Transverse colon (tissue), 4 donors: ENCODE results near the gene SRSF4. TPM values are rescaled to one million over a fixed set of nuclear protein-coding genes. Genes with fewer than 3 reads are reported as not detected.

ENCODE experiments used
- DNase-seq: peaks from one replicate; pipeline ENCODE4 v3.0.0-alpha.2; 2019
- H3K27ac ChIP-seq, 4 donors: fragments of 200-600 bp; sonication (generic); 2 replicates each; pipeline ENCODE4 v1.5.1; 2016 to 2018; ENCODE audit warnings: inconsistent platforms in 4 of 4
- H3K27me3 ChIP-seq: fragments of 200-600 bp; sonication (generic); 2 replicates; pipeline ENCODE4 v1.5.1; 2017; ENCODE audit warnings: inconsistent platforms
- H3K36me3 ChIP-seq, 4 donors: fragments of 200-600 bp; sonication (generic); 2 replicates each; pipeline ENCODE4 v1.5.1; 2017 to 2019; ENCODE audit warnings: inconsistent platforms in 4 of 4
- H3K4me1 ChIP-seq, 4 donors: fragments of 200-600 bp; sonication (generic); 2 replicates each; pipeline ENCODE4 v1.5.1; 2017 to 2020; ENCODE audit warnings: inconsistent platforms in 4 of 4
- H3K4me3 ChIP-seq, 4 donors: fragments of 200-600 bp; sonication (generic); 1 replicate in 1 of 4; 2 replicates in 3 of 4; pipeline versions ENCODE4 v1.5.1 to v1.6.1; 2017 to 2019; ENCODE audit warnings: inconsistent platforms in 4 of 4
- H3K9me3 ChIP-seq, 2 donors: fragments of 200-600 bp; sonication (generic); 2 replicates each; pipeline ENCODE4 v1.5.1; 2017 to 2019; ENCODE audit warnings: inconsistent platforms in 2 of 2
- CTCF ChIP-seq, 5 experiments: fragments of 200-600 bp in 3 of 5; fragments of 450-650 bp in 2 of 5; sonication (generic) in 3 of 5; IDR thresholded peaks; 1 replicate in 2 of 5; 2 replicates in 3 of 5; pipeline ENCODE4 v1.5.1; 2016 to 2017; ENCODE audit warnings: antibody characterized with exemption in 5 of 5, inconsistent platforms in 3 of 5, mild to moderate bottlenecking in 2 of 5, moderate library complexity in 1 of 5
- EP300 ChIP-seq: sonication (generic); formaldehyde crosslinking; IDR thresholded peaks from one replicate; pipeline ENCODE4 v1.6.1; 2017; ENCODE audit warnings: antibody characterized with exemption, low read depth
- POLR2A ChIP-seq: fragments of 450-650 bp; IDR thresholded peaks from one replicate; pipeline ENCODE4 v1.6.1; 2016; ENCODE audit warnings: antibody characterized with exemption, mild to moderate bottlenecking, moderate library complexity
- POLR2AphosphoS5 ChIP-seq, 3 donors: sonication (generic); formaldehyde crosslinking; IDR thresholded peaks; one replicate each; pipeline ENCODE4 v1.6.1; 2016; ENCODE audit warnings: antibody characterized with exemption in 3 of 3
- WGBS, 2 donors: methylation state at CpG; one replicate each; pipeline ENCODE4 v1.1.5; 2018; ENCODE audit warnings: low coverage in 1 of 2; 5-methylcytosine and 5-hydroxymethylcytosine counted together
- in situ Hi-C, 4 donors: fragments of 200-750 bp; cut with MboI; loops; one replicate each; pipeline versions ENCODE4 v1.15.0 to v1.15.1; 2017; ENCODE audit warnings: low sequenced_read_pairs in 3 of 4, low pct_ligation_motif_present in 1 of 4, low pct_unique_long_range_greater_than_20kb in 1 of 4
- intact Hi-C: fragments of 100-400 bp; cut with DNase I; formaldehyde crosslinking; loops from one replicate; pipeline ENCODE4 v1.15.1; 2023; ENCODE audit warnings: low total_unique reads
- total RNA-seq, 4 donors: library from RNA; depleted of rRNA; stranded (reverse); fragments of >200 nt; gene quantifications; one replicate each; pipeline ENCODE4 v1.1.0, GENCODE V29; 2016

Gene SRSF4
- total RNA-seq, 4 donors from 2014 or later, result 67.3 to 98.0 (median 72.4) TPM

DNA sequence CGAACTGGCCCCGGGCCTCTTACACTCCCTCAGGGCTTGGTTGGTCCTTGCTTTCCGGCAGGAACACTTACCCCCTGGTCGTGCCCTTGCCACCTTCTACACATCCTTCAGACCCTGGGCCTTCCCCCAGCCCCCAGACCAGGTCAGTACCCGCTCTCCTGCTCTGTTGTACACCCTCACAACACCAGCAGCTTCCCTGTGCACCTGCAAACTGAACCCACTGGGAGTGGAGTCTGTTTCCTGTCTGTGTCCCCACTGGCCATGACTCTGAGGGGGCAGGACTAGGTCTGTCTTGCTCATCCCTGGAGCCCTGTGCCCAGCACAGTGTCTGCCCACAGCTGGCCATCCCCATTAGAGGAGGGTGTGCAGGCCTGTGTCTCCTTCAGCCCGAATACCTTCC is 55.9 kb downstream of the SRSF4 start:
- in situ Hi-C loops (loop anchor here in 1 of 4 donors (5.0 kb wide), 1 partner anchor 82 kb away; no protein-coding TSS in a partner anchor), intact Hi-C loops (loop anchor here (10.0 kb wide), 1 partner anchor 241 kb away; no protein-coding TSS in a partner anchor)
- Histone ChIP-seq H3K4me1 (peaks cover 7 to 45% (median 37%) of the 10 kb centered on the region in 4 donors), H3K27ac (peak overlapping the region; percentile 94 to 97 (median 94)), H3K36me3 (no peaks in the 10 kb centered on the region), H3K27me3 (peaks cover 50% of the 10 kb centered on the region), H3K9me3 (no peaks in the 10 kb centered on the region), H3K4me3 (no peak overlapping the region)
- TF ChIP-seq POLR2AphosphoS5 (IDR thresholded peaks at IDR 0.05) (no peak), POLR2A (no peak), CTCF (IDR thresholded peaks at IDR 0.05) (no peak), EP300 (no peak)
- DNase-seq, result no peak
- WGBS, 2 donors, result 87% methylated on average over 6 of the region's 6 CpGs; no CpG with 5 or more reads in 1 of the 2 donors

DNA sequence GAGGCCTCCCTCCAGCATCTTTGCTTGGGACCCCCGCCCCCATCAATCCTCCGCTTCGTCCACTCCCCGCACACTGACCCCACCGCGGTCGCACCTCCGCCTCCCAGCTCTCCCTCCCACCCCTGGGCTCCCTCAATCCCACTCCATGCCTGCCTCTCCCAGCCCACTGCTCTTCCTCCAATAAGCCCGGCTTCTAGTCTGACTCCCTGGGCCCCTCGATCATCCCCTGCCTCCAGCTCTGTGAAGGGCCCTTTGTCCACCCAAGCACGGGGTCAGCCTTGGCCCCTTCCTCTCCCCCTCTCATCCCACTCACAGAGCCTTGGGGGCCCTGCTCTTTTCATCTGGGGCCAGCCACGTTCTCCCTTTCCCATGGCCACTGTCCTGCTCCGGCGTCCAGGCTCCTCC is 56.5 kb downstream of the SRSF4 start:
- WGBS, 2 donors, result 69 to 75% methylated on average over 6 to 14 of the region's 14 CpGs
- Histone ChIP-seq H3K4me1 (peaks cover 7 to 48% (median 39%) of the 10 kb centered on the region in 4 donors), H3K9me3 (no peaks in the 10 kb centered on the region), H3K27me3 (peaks cover 53% of the 10 kb centered on the region), H3K4me3 (peak overlapping the region; percentile 46 to 68 (median 58)), H3K27ac (peak overlapping the region; percentile 94 to 97 (median 94)), H3K36me3 (no peaks in the 10 kb centered on the region)
- intact Hi-C loops (loop anchor here (10.0 kb wide), 1 partner anchor 240 kb away; no protein-coding TSS in a partner anchor), in situ Hi-C loops (loop anchor here in 1 of 4 donors (5.0 kb wide), 1 partner anchor 82 kb away; no protein-coding TSS in a partner anchor)
- DNase-seq, result no peak
- TF ChIP-seq POLR2AphosphoS5 (IDR thresholded peaks at IDR 0.05), result no peak
- no peak for TF ChIP-seq CTCF (IDR thresholded peaks at IDR 0.05)
- no peak for TF ChIP-seq POLR2A
- TF ChIP-seq EP300, result no peak

GRCh38 chr1:29124366-29125236 is 57.1 kb downstream of the SRSF4 start:
- 10 to 33% methylated on average over 1 to 52 of the region's 85 CpGs for WGBS, 2 donors

More at GRCh38 chr1:29124366-29125236, 57.1 kb downstream of the SRSF4 start:
- intact Hi-C loops (loop anchor here (5.0 to 10.0 kb wide), 2 partner anchors 58 to 240 kb away; partner anchors contain the start of gene SRSF4), in situ Hi-C loops (loop anchor here in 1 of 4 donors (5.0 kb wide), 1 partner anchor 83 kb away; no protein-coding TSS in a partner anchor)
- H3K9me3 ChIP-seq, result no peaks in the 10 kb centered on the region
- H3K4me3 ChIP-seq, result peak overlapping the region; percentile 46 to 68 (median 58)
- TF ChIP-seq POLR2A (peak; percentile 70), CTCF (IDR thresholded peaks at IDR 0.05) (peak; percentile 65 to 91 (median 85)), POLR2AphosphoS5 (IDR thresholded peaks at IDR 0.05) (peak; percentile 84 to 92 (median 88)), EP300 (no peak)
- H3K4me1 ChIP-seq, result peaks cover 7 to 50% (median 42%) of the 10 kb centered on the region in 4 donors
- H3K27ac ChIP-seq, result peak overlapping the region; percentile 94 to 97 (median 94)
- H3K36me3 ChIP-seq, result no peaks in the 10 kb centered on the region
- DNase-seq, result peak; percentile 69
- H3K27me3 ChIP-seq, result peaks cover 53% of the 10 kb centered on the region
